GOT3 (cell line): ENCODE results near the gene FLT4.

Experiments
- DNase-seq: peaks from one replicate; lab custom pipeline; 2025; ENCODE audit warnings: mixed read lengths; lab: John Stamatoyannopoulos, UW

Gene FLT4

GRCh38 chr5:180592176-180592575 lies 57.2 kb downstream of the FLT4 start:
- no peak for DNase-seq

- DNase-seq: no peak
Measured at GRCh38 chr5:180591311-180591887, 58.0 kb downstream of the FLT4 start, which contains the start of gene SCGB3A1. Gene SCGB3A1 (minus strand): TSS chr5:180591499. CDS start chr5:180591462, 37 bp downstream.

- no peak for DNase-seq
Measured at GRCh38 chr5:180590543-180591310, 58.7 kb downstream of the FLT4 start.

GRCh38 chr5:180589771-180590542 lies 59.4 kb downstream of the FLT4 start:
- no peak for DNase-seq

- DNase-seq: no peak
Measured at GRCh38 chr5:180586870-180587269, 62.5 kb downstream of the FLT4 start.

- no peak for DNase-seq
Measured at GRCh38 chr5:180586204-180586603, 63.2 kb downstream of the FLT4 start.

- DNase-seq: no peak
Measured at GRCh38 chr5:180583738-180584137, 65.7 kb downstream of the FLT4 start.

- no peak for DNase-seq
Measured at GRCh38 chr5:180580681-180581080, 68.7 kb downstream of the FLT4 start.

- no peak for DNase-seq
Measured at GRCh38 chr5:180575571-180575970, 73.8 kb downstream of the FLT4 start.

GRCh38 chr5:180568914-180569313 lies 80.5 kb downstream of the FLT4 start:
- DNase-seq: no peak

- no peak for DNase-seq
Measured at GRCh38 chr5:180563994-180564393, 85.4 kb downstream of the FLT4 start.

GRCh38 chr5:180558232-180558631 lies 91.2 kb downstream of the FLT4 start:
- no peak for DNase-seq

- no peak for DNase-seq
Measured at GRCh38 chr5:180557217-180557809, 92.1 kb downstream of the FLT4 start.

- DNase-seq: no peak
Measured at GRCh38 chr5:180555168-180555921, 94.1 kb downstream of the FLT4 start.

GRCh38 chr5:180553530-180553929 lies 95.9 kb downstream of the FLT4 start:
- no peak for DNase-seq
